Gastrocnemius medialis (tissue), 4 donors: ENCODE results near the gene PCCA. TPM values are rescaled to one million over a fixed set of nuclear protein-coding genes. Genes with fewer than 3 reads are reported as not detected.
A peak's percentile ranks its signal among the peaks of the same experiment; 100 is the strongest.

Experiments used
- ATAC-seq, 2 donors: fragments of 150-250 bp; one replicate each; pipeline ENCODE4 v1.9.1; 2016
- DNase-seq, 2 donors: peaks; one replicate each; pipeline ENCODE4 v3.0.0-alpha.2; 2019
- H3K27ac ChIP-seq, 4 donors: fragments of 200-600 bp; sonication (generic); 1 replicate in 1 of 4; 2 replicates in 3 of 4; pipeline ENCODE4 v1.5.1; 2016 to 2018; ENCODE audit warnings: mild to moderate bottlenecking in 2 of 4, moderate library complexity in 1 of 4
- H3K27me3 ChIP-seq, 3 donors: fragments of 200-600 bp; sonication (generic) in 2 of 3; 1 replicate in 1 of 3; 2 replicates in 2 of 3; pipeline versions ENCODE4 v1.5.1 to v1.6.0; 2016 to 2019; ENCODE audit warnings: mild to moderate bottlenecking in 1 of 3, moderate library complexity in 1 of 3
- H3K36me3 ChIP-seq, 2 donors: fragments of 200-600 bp; sonication (generic) in 1 of 2; one replicate each; pipeline ENCODE4 v1.5.1; 2017 to 2018
- H3K4me1 ChIP-seq, 2 donors: fragments of 200-600 bp; sonication (generic) in 1 of 2; one replicate each; pipeline ENCODE4 v1.5.1; 2016 to 2017; ENCODE audit warnings: mild to moderate bottlenecking in 2 of 2
- H3K4me3 ChIP-seq, 4 donors: fragments of 200-600 bp; sonication (generic) in 3 of 4; 1 replicate in 1 of 4; 2 replicates in 3 of 4; pipeline ENCODE4 v1.5.1; 2016 to 2019; ENCODE audit warnings: mild to moderate bottlenecking in 2 of 4
- H3K9me3 ChIP-seq, 3 donors: fragments of 200-600 bp; sonication (generic) in 2 of 3; 1 replicate in 1 of 3; 2 replicates in 2 of 3; pipeline ENCODE4 v1.5.1; 2016 to 2019
- POLR2A ChIP-seq, 2 donors: fragments of 450-650 bp; IDR thresholded peaks; one replicate each; pipeline ENCODE4 v1.6.1; 2017; ENCODE audit warnings: antibody characterized with exemption in 2 of 2, mild to moderate bottlenecking in 2 of 2, moderate library complexity in 2 of 2
- in situ Hi-C, 4 donors: fragments of 200-750 bp; cut with MboI; loops; one replicate each; pipeline versions ENCODE4 v1.15.0 to v1.8.0; 2017; ENCODE audit warnings: low sequenced_read_pairs in 4 of 4
- intact Hi-C: fragments of 100-400 bp; cut with DNase I; formaldehyde crosslinking; loops from one replicate; pipeline ENCODE4 v1.15.1; 2023; ENCODE audit warnings: low total_unique reads
- total RNA-seq, 4 donors: library from RNA; depleted of rRNA; stranded (reverse); fragments of >200 nt; gene quantifications; one replicate each; pipeline versions ENCODE4 v1.1.0 to v1.2.3, GENCODE V29; 2016
- TF ChIP-seq, protein P1 (sequence below), 5 experiments: fragments of 450-650 bp in 3 of 5; fragments of 200-600 bp in 2 of 5; sonication (generic) in 2 of 5; IDR thresholded peaks in 4 of 5; conservative IDR thresholded peaks in 1 of 5; 1 replicate in 4 of 5; 2 replicates in 1 of 5; pipeline ENCODE4 v1.5.1; 2016 to 2019; ENCODE audit warnings: antibody characterized with exemption in 5 of 5, mild to moderate bottlenecking in 3 of 5, moderate library complexity in 3 of 5

Gene PCCA
- total RNA-seq, 4 donors from 2014 or later = 7.5 to 19.5 (median 10.8) TPM

DNA sequence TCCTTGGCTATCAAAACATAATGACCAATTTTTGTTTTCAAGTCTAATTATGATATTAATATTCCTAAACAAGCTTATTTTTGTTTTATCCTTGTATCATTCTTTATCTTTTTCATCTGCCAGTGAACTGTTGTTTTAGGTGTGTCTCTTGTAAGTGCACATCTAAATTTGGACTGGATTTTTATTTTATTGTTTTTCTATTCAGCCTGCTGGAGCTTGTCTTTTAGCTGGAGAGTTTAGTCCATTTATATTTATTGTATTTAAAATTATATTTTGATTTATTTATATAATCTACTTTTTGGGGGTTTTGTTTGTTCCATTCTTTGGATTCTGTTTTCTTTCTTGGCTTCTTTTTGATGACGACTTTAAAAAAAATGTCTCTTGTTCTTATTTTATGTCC, 159.0 kb downstream of the PCCA start:
- H3K4me1 ChIP-seq = no peaks in the 10 kb centered on the region
- ATAC-seq = no peak
- H3K36me3 ChIP-seq = no peaks in the 10 kb centered on the region
- H3K9me3 ChIP-seq = peaks cover 0 to 11% (median 0%) of the 10 kb centered on the region in 3 donors
- no peak overlapping the region for H3K27ac ChIP-seq
- no peak overlapping the region for H3K4me3 ChIP-seq
- in situ Hi-C loops (loop anchor here in 3 of 4 donors (25.0 kb wide), 3 partner anchors 336 to 636 kb away; partner anchors contain the start of gene CLYBL (in 1 of the 3)), intact Hi-C loops (no loop called here)
- H3K27me3 ChIP-seq = no peaks in the 10 kb centered on the region
- TF ChIP-seq, protein P1, sequence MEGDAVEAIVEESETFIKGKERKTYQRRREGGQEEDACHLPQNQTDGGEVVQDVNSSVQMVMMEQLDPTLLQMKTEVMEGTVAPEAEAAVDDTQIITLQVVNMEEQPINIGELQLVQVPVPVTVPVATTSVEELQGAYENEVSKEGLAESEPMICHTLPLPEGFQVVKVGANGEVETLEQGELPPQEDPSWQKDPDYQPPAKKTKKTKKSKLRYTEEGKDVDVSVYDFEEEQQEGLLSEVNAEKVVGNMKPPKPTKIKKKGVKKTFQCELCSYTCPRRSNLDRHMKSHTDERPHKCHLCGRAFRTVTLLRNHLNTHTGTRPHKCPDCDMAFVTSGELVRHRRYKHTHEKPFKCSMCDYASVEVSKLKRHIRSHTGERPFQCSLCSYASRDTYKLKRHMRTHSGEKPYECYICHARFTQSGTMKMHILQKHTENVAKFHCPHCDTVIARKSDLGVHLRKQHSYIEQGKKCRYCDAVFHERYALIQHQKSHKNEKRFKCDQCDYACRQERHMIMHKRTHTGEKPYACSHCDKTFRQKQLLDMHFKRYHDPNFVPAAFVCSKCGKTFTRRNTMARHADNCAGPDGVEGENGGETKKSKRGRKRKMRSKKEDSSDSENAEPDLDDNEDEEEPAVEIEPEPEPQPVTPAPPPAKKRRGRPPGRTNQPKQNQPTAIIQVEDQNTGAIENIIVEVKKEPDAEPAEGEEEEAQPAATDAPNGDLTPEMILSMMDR (IDR thresholded peaks at IDR 0.05 in 4 of 5, conservative IDR thresholded peaks at IDR 0.05 in 1 of 5) = no peak
- TF ChIP-seq POLR2A (IDR thresholded peaks at IDR 0.05) = no peak
- DNase-seq = no peak

GRCh38 chr13:100254002-100254401, 165.1 kb downstream of the PCCA start:
- Histone ChIP-seq H3K27me3 (no peaks in the 10 kb centered on the region), H3K9me3 (no peaks in the 10 kb centered on the region), H3K4me3 (no peak overlapping the region), H3K36me3 (no peaks in the 10 kb centered on the region), H3K27ac (no peak overlapping the region), H3K4me1 (no peaks in the 10 kb centered on the region)
- ATAC-seq = no peak
- in situ Hi-C loops = no loop called here
- intact Hi-C loops = no loop called here
- DNase-seq = no peak
- TF ChIP-seq POLR2A (IDR thresholded peaks at IDR 0.05) = no peak
- TF ChIP-seq, protein P1 (IDR thresholded peaks at IDR 0.05 in 4 of 5, conservative IDR thresholded peaks at IDR 0.05 in 1 of 5) = no peak

DNA sequence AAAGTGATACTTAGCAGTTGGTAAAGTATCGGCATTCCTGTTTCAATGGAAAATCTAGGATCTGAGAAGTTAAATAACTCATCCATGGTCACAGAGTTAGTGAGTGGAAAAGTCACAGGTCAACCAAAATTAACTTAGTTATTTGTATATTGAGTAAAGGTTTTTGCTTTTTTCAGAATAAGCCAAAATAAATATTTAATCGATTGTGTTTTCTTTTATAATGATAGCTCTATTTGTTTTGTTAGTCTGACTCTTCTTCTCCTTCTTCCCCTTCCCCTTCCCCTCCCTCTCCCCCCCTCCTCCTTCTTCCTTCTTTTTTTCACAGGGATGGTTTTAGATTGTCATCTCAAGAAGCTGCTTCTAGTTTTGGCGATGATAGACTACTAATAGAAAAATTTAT, 173.5 kb downstream of the PCCA start:
- intact Hi-C loops (no loop called here), in situ Hi-C loops (no loop called here)
- H3K4me1 ChIP-seq = no peaks in the 10 kb centered on the region
- no peaks in the 10 kb centered on the region for H3K36me3 ChIP-seq
- no peak overlapping the region for H3K4me3 ChIP-seq
- ATAC-seq (no peak), DNase-seq (no peak)
- H3K9me3 ChIP-seq = no peaks in the 10 kb centered on the region
- TF ChIP-seq, protein P1 (IDR thresholded peaks at IDR 0.05 in 4 of 5, conservative IDR thresholded peaks at IDR 0.05 in 1 of 5) = no peak
- no peak for TF ChIP-seq POLR2A (IDR thresholded peaks at IDR 0.05)
- no peak overlapping the region for H3K27ac ChIP-seq
- no peaks in the 10 kb centered on the region for H3K27me3 ChIP-seq

DNA sequence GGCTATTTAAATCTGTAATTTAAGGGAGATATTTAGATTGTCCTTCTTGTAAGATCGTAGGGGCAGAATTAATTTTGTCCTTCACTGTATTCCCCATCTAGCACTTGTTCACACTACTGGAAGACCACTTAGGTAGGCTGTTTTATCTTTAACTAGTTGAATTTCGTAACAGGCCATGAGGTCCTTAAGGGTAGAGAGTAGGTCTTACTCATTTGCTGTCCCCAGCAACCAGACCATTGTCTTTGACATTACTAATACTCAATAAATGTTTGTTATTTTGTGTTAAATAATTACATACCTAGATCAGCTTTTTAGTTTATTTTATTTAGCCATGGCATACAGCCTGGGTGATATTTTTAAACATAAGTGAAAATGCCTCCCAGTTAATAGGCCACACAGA, 177.1 kb downstream of the PCCA start:
- Histone ChIP-seq H3K4me3 (no peak overlapping the region), H3K4me1 (no peaks in the 10 kb centered on the region), H3K27me3 (no peaks in the 10 kb centered on the region), H3K27ac (no peak overlapping the region), H3K9me3 (no peaks in the 10 kb centered on the region), H3K36me3 (peaks cover 0 to 6% of the 10 kb centered on the region in 2 donors)
- intact Hi-C loops (no loop called here), in situ Hi-C loops (no loop called here)
- ATAC-seq (no peak), DNase-seq (no peak)
- TF ChIP-seq, protein P1 (IDR thresholded peaks at IDR 0.05 in 4 of 5, conservative IDR thresholded peaks at IDR 0.05 in 1 of 5) = no peak
- TF ChIP-seq POLR2A (IDR thresholded peaks at IDR 0.05) = no peak

DNA sequence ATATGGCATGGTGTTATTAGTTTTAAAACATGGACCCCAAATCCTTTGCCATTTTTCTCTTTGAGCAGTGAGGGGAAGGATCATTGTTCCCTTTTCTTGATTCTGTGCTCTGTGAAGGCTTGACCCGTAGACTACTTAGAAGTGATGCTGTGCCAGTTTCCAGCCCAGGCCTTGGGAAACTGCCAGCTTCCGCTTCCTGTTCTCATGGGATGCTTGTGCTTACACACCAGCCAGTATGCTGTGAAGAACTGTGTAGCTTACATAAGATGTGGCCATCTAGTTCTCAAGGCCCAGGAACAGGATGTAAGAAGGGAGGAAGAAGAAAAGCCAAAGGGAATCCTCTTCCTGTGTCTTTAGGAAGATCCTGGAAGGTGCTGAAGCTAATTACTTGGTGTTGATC, 180.9 kb downstream of the PCCA start:
- intact Hi-C loops (no loop called here), in situ Hi-C loops (no loop called here)
- no peak overlapping the region for H3K4me3 ChIP-seq
- DNase-seq (peak; percentile 8 to 49), ATAC-seq (peak in 1 of 2 donors; percentile 46)
- no peak overlapping the region for H3K27ac ChIP-seq
- H3K36me3 ChIP-seq = peaks cover 0 to 6% of the 10 kb centered on the region in 2 donors
- H3K9me3 ChIP-seq = no peaks in the 10 kb centered on the region
- no peaks in the 10 kb centered on the region for H3K4me1 ChIP-seq
- no peak for TF ChIP-seq POLR2A (IDR thresholded peaks at IDR 0.05)
- TF ChIP-seq, protein P1 (IDR thresholded peaks at IDR 0.05 in 4 of 5, conservative IDR thresholded peaks at IDR 0.05 in 1 of 5) = no peak
- H3K27me3 ChIP-seq = no peaks in the 10 kb centered on the region
